ENCODE data around the gene UPK1A.
"Not testable (repeated sequence)": the region's sequence is repeated elsewhere in the genome, so short reads cannot be mapped to it uniquely, and the experiment has no call there.

UPK1A gene

GRCh38 chr19:35644987-35645679 is 21.2 kb upstream of the UPK1A start:
- peak; percentile 83 for DNase-seq (ENCODE audit: low spot score)

- no peak for DNase-seq (ENCODE audit: low spot score)
Measured at GRCh38 chr19:35645680-35646511, 20.4 kb upstream of the UPK1A start.

- peak; percentile 97 for DNase-seq (ENCODE audit: low spot score)
Measured at GRCh38 chr19:35648017-35648961, 18.0 kb upstream of the UPK1A start, which contains the start of gene COX6B1. TSS of gene COX6B1 (plus strand) at chr19:35648323. CDS start at chr19:35651244, 2,921 bp downstream.

- DNase-seq (ENCODE audit: low spot score) = no peak
Measured at GRCh38 chr19:35650581-35650980, 15.7 kb upstream of the UPK1A start.

- DNase-seq (ENCODE audit: low spot score) = not testable (repeated sequence)
Measured at GRCh38 chr19:35654828-35655227, 11.5 kb upstream of the UPK1A start.

- DNase-seq (ENCODE audit: low spot score) = no peak
Measured at GRCh38 chr19:35655600-35655999, 10.7 kb upstream of the UPK1A start.

GRCh38 chr19:35656700-35657099 is 9.6 kb upstream of the UPK1A start:
- no peak for DNase-seq (ENCODE audit: low spot score)

GRCh38 chr19:35657904-35658700 is 8.2 kb upstream of the UPK1A start:
- no peak for DNase-seq (ENCODE audit: low spot score)

- DNase-seq (ENCODE audit: low spot score) = no peak
Measured at GRCh38 chr19:35661995-35662340, 4.3 kb upstream of the UPK1A start.

GRCh38 chr19:35663981-35664380 is 2.3 kb upstream of the UPK1A start:
- no peak for DNase-seq (ENCODE audit: low spot score)

- no peak for DNase-seq (ENCODE audit: low spot score)
Measured at GRCh38 chr19:35665157-35665556, 1.2 kb upstream of the UPK1A start.

GRCh38 chr19:35665604-35666003 is 713 bp upstream of the UPK1A start:
- no peak for DNase-seq (ENCODE audit: low spot score)

- no peak for DNase-seq (ENCODE audit: low spot score)
Measured at GRCh38 chr19:35669566-35669965, 3.2 kb downstream of the UPK1A start.

- DNase-seq (ENCODE audit: low spot score) = no peak
Measured at GRCh38 chr19:35669974-35670373, 3.7 kb downstream of the UPK1A start.

- DNase-seq (ENCODE audit: low spot score) = no peak
Measured at GRCh38 chr19:35670686-35671085, 4.4 kb downstream of the UPK1A start.

- no peak for DNase-seq (ENCODE audit: low spot score)
Measured at GRCh38 chr19:35671818-35672217, 5.5 kb downstream of the UPK1A start.

GRCh38 chr19:35673121-35673804 is 6.9 kb downstream of the UPK1A start:
- DNase-seq (ENCODE audit: low spot score) = peak; percentile 78

GRCh38 chr19:35675589-35676140 is 9.3 kb downstream of the UPK1A start:
- DNase-seq (ENCODE audit: low spot score) = no peak

GRCh38 chr19:35689836-35690235 is 23.5 kb downstream of the UPK1A start:
- DNase-seq (ENCODE audit: low spot score) = no peak

- DNase-seq (ENCODE audit: low spot score) = not testable (repeated sequence)
Measured at GRCh38 chr19:35691106-35691505, 24.8 kb downstream of the UPK1A start.

GRCh38 chr19:35692010-35692409 is 25.7 kb downstream of the UPK1A start:
- no peak for DNase-seq (ENCODE audit: low spot score)

Measured in activated CD4-positive, alpha-beta T cell treated with anti-CD3 and anti-CD28 coated beads, Interleukin-2, Interleukin-4, amounts not matched to agents 100 ng/mL and 50 ng/mL, durations not matched to agents 16 hours and 8 hours (primary cell).